NCI-H446 treated with DMSO at 0.1 percent for 48 hours (cell line): Measurements from ENCODE around the gene SUN5.
"Not testable (repeated sequence)": the region's sequence is repeated elsewhere in the genome, so short reads cannot be mapped to it uniquely, and the experiment has no call there.

ENCODE experiments used
- DNase-seq: peaks from one replicate; lab custom pipeline; 2025; lab: John Stamatoyannopoulos, UW

SUN5 gene

GRCh38 chr20:33004141-33004751, at the start of gene SUN5:
TSS of gene SUN5 (minus strand) at chr20:33004433. CDS start at chr20:33004340, 93 bp downstream.
- no peak for DNase-seq

GRCh38 chr20:33053291-33054106, 49.3 kb upstream of the SUN5 start, which contains the start of gene BPIFB3:
TSS of gene BPIFB3 (plus strand) at chr20:33053903. CDS start at chr20:33055436, 1,533 bp downstream.
- DNase-seq: no peak

GRCh38 chr20:33051333-33051732, 47.1 kb upstream of the SUN5 start:
- no peak for DNase-seq

GRCh38 chr20:33046412-33046811, 42.2 kb upstream of the SUN5 start:
- no peak for DNase-seq

- DNase-seq: not testable (repeated sequence)
Measured at GRCh38 chr20:33045129-33045721, 41.0 kb upstream of the SUN5 start.

- DNase-seq: no peak
Measured at GRCh38 chr20:33043731-33044181, 39.5 kb upstream of the SUN5 start.

- no peak for DNase-seq
Measured at GRCh38 chr20:33042983-33043730, 38.9 kb upstream of the SUN5 start.

- no peak for DNase-seq
Measured at GRCh38 chr20:33042430-33042829, 38.2 kb upstream of the SUN5 start.

- DNase-seq: no peak
Measured at GRCh38 chr20:33038243-33038642, 34.0 kb upstream of the SUN5 start.

GRCh38 chr20:33037456-33037855, 33.2 kb upstream of the SUN5 start:
- DNase-seq: no peak

- DNase-seq: no peak
Measured at GRCh38 chr20:33034901-33035492, 30.8 kb upstream of the SUN5 start.

- no peak for DNase-seq
Measured at GRCh38 chr20:33034115-33034514, 29.9 kb upstream of the SUN5 start.

- DNase-seq: no peak
Measured at GRCh38 chr20:33033381-33033780, 29.1 kb upstream of the SUN5 start.

GRCh38 chr20:33032555-33032954, 28.3 kb upstream of the SUN5 start:
- DNase-seq: no peak

- no peak for DNase-seq
Measured at GRCh38 chr20:33031531-33031930, 27.3 kb upstream of the SUN5 start, which contains the start of gene BPIFB6. TSS of gene BPIFB6 (plus strand) at chr20:33031648. CDS start at chr20:33031648, 0 bp downstream.

- DNase-seq: no peak
Measured at GRCh38 chr20:33030569-33030968, 26.3 kb upstream of the SUN5 start.

GRCh38 chr20:33030076-33030475, 25.8 kb upstream of the SUN5 start:
- no peak for DNase-seq

- no peak for DNase-seq
Measured at GRCh38 chr20:33028875-33029274, 24.6 kb upstream of the SUN5 start.

- DNase-seq: no peak
Measured at GRCh38 chr20:33027769-33028751, 23.8 kb upstream of the SUN5 start.
